Stimulated activated naive CD4-positive, alpha-beta T cell treated with Interleukin-2 at 50 U/mL for 16 hours (primary cell): ENCODE measurements around the gene NUDT22.

ENCODE experiments used
- DNase-seq: peaks from one replicate; lab custom pipeline; 2025; lab: John Stamatoyannopoulos, UW

NUDT22 gene

DNA sequence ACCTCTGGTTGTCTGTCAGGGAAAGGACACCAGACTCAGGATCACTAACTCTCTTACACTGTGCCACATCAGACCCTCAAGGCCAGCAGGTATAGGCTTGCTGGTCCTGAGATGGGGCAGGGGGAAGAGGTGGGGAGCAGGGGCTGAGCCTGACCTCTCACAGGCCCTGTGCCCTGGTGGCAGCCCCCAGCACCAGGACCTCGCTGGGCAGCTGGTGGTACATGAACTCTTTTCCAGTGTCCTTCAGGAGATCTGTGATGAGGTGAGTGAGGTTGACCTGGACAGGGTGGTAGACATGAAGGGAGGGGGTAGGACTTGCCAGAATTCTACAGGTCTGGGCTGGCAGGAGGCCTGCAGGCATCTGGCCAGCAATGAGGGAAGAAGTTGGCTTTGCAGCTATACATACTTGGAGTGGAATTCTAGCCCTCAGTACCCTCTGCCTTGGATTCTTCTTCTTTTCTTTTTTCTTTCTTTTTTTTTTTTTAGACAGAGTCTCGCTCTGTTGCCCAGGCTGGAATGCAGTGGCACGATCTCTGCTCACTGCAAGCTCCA is 1.4 kb downstream of the NUDT22 start:
- no peak for DNase-seq

DNA sequence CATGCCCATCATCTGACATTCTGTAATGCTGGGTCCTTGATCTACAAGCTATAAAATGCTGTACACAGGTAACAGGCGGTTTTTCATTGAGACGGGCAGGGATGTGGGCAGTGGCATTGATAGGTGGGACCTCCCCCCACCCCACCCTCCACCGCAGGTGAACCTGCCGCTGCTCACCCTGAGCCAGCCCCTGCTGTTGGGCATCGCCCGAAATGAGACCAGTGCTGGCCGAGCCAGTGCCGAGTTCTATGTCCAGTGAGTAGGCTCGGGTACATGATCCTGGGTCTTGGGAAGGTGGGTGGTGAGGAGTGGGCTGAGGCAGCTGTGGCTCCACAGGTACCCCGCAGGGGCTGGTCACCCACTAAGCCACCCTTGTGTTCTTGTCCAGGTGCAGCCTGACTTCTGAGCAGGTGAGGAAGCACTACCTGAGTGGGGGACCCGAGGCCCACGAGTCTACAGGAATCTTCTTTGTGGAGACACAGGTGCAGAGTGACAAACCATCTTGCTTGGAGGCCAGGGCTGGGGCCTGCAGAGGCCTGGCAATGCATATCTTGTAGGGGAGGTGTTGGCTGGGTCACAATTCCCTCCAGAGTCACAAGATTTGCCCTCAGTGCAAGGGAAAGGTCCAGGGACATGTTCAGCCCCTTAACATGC is 3.1 kb downstream of the NUDT22 start:
- DNase-seq: no peak

DNA sequence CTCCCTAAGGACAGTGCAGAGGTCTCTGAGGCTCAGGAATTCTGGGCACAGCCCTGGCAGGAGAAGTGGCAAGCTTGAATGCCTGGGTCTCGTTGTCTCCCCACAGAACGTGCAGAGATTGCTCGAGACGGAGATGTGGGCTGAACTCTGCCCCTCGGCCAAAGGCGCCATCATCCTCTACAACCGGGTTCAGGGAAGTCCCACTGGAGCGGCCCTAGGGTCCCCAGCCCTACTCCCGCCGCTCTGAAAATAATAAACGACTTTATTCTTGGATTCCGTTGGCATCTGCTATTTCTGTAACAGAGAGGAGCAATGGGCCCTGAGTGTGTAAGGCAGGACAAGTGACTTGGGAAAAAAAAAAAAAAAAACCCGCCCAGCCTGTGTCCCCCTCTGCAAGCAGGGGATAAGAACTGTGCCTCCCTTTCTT is 3.7 kb downstream of the NUDT22 start:
- no peak for DNase-seq

DNA sequence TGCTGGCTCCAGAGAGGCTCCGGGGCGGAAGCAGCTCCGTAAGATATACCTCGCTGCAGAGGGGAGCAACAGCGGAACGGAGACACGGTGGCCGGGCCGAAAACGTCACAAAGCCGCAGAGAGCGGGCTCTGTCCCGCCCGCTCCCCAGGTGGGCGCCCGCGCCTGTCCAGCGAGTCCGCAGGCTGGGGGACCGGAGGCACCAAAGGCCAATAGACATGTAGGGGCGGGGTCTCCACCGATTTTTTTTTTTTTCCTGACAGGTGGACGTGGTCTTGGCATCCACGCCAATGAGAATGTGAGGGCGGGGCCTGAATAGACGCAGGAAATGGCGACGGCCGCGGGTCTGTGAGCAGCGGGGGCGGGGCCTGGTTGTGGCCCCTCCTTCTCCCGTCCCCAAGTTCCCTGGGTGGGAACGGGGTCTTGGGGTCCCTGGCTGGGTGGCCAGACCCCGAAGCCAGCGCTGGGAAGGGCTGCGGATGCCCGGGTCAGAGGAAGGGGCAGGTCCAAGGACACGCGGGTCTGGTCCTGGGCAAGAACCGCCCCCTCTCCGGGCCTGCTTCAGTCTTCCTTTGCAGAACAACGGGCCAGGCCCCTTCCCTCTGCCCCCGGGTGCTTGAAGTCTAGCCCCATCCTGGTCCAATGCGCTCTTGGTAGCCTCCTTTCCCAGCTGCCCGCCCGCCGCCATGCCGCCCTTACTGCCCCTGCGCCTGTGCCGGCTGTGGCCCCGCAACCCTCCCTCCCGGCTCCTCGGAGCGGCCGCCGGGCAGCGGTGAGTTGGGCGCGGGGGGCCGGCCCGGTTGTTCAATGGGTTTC is 4.3 kb downstream of the NUDT22 start, which contains the start of gene DNAJC4:
DNAJC4 (plus strand) TSS at position 378 of the 814 bp plus-strand sequence; CDS start at position 685, 307 bp downstream.
- DNase-seq: peak; percentile 91

DNA sequence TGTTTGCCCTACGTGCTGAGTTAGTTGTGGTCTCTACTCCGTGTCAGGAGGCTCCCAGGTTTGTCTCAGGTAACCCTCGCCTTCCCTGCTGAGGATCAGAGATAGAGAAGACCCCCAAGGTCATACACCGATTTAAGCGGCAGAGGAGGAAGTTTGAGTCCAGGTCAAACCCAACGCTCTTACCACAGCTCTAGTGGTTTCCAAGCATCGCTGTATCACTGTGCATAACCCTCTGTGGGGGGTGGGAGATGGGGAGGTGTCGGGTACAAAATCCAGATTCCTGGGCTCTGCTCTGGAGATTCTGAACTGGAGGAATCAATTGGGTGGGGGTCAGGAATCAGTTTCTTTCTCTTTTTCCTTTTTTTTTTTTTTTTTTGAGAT is 4.9 kb downstream of the NUDT22 start:
- no peak for DNase-seq

DNA sequence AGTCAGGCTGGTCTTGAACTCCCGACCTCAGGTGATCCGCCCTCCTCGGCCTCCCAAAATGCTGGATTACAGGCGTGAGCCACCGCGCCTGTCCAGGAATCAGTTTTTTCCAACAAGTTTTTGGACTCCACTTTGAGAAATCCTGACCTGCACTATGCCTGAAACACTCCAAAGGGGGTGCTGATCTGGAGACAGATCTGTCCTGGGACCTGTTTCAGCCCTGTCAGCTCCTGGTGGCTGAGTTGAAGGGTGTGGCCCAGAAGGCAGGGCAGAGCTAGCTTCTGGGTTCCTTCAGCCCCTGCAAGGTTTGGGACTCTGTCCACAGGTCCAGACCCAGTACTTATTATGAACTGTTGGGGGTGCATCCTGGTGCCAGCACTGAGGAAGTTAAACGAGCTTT is 5.5 kb downstream of the NUDT22 start:
- no peak for DNase-seq

DNA sequence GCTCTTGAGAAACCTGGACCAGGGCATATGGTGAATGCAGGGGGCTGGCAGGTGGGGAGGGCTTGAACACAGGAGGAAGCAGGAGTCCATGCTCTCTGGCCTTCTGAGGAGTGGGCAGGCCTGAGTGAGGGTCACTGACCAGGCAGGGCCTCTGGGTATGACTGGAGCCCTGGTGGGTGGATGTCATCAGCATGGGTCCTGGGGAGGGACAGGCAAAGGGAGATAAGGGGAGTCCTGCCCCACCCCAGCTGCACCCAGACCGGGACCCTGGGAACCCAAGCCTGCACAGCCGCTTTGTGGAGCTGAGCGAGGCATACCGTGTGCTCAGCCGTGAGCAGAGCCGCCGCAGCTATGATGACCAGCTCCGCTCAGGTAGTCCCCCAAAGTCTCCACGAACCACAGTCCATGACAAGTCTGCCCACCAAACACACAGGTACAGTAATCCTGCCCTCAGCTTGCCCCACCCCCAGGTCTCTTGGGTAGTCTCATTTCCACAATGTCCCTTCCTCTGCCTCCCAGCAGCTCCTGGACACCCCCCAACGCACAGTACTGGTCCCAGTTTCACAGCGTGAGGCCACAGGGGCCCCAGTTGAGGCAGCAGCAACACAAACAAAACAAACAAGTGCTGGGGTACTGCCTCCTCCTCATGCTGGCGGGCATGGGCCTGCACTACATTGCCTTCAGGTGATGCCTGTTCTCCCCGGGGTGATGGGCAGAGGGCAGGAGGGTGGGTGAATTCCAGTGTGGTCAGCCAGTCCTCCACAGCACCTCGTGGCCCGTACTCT is 6.3 kb downstream of the NUDT22 start:
- no peak for DNase-seq

DNA sequence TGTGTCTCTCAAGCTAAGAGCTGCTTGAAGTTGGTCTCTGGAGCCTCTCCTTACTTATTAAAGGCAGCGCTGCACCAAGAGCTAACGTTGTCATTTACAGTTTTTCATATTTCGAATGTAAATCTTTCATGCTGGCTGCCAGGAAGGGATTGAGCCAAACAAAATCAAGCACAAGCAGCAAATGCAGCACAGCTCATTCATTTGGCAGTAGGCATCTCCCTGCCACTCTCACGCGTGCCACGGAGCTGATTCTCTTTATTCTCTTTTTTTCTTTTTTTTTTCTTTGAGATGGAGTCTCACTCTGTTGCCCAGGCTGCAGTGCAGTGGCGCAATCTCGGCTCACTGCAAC is 6.9 kb downstream of the NUDT22 start:
- no peak for DNase-seq

DNA sequence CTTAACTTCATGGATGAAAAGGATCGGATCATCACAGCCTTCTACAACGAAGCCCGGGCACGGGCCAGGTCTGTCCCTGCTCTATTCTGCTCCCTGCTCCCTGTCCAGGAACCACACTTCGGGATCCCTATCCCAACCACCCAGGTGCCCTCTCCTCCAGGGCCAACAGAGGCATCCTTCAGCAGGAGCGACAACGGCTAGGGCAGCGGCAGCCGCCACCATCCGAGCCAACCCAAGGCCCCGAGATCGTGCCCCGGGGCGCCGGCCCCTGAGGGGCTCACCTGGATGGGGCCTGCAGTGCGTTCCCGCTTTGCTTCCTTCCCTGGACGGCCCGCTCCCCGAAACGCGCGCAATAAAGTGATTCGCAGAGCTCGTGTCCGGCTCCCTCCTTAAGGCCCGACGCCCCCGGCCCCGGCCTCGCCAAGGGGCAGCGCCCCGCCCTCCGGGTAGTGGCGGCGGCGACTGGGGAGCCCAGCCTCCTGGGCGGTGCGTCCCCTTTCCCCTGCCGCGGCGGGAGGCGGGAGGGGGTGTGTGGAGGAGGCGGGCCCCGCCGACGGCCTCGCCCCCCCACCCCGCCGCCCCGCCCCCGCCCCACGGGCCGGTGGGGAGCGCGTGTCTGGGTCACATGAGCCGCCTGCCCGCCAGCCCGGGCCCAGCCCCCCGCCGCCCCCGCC is 8.0 kb downstream of the NUDT22 start, which contains the start of gene VEGFB:
VEGFB (plus strand) TSS at position 672 of the 674 bp plus-strand sequence. CDS start 250 bp downstream, outside the sequence.
- peak; percentile 63 for DNase-seq

DNA sequence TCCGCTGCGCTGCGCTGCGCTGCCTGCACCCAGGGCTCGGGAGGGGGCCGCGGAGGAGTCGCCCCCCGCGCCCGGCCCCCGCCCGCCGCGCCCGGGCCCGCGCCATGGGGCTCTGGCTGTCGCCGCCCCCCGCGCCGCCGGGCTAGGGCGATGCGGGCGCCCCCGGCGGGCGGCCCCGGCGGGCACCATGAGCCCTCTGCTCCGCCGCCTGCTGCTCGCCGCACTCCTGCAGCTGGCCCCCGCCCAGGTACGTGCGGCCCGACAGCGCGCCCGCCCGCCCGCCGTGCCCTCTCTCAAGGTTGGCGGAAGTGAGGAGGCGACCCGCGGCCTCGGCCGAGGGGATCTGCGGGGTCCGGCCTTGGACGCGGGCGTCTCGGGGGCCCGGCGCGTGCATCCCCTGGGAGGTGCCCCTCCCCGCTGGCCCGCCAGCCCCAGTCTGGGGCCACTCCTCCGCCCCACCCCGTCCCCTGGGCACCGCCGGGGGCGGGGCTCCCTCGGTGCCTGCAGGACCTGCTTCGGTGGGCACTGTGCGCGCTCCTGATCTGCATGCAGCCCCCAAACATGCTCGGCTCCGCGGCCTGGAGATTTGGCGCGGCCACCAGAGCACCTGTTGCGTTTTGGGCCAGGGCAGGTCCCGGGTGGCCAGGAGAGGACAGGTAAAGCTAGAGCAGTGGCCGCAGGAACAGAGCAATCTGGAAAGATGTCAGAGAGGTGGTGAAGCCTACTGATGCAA is 8.7 kb downstream of the NUDT22 start:
- DNase-seq: peak; percentile 59

DNA sequence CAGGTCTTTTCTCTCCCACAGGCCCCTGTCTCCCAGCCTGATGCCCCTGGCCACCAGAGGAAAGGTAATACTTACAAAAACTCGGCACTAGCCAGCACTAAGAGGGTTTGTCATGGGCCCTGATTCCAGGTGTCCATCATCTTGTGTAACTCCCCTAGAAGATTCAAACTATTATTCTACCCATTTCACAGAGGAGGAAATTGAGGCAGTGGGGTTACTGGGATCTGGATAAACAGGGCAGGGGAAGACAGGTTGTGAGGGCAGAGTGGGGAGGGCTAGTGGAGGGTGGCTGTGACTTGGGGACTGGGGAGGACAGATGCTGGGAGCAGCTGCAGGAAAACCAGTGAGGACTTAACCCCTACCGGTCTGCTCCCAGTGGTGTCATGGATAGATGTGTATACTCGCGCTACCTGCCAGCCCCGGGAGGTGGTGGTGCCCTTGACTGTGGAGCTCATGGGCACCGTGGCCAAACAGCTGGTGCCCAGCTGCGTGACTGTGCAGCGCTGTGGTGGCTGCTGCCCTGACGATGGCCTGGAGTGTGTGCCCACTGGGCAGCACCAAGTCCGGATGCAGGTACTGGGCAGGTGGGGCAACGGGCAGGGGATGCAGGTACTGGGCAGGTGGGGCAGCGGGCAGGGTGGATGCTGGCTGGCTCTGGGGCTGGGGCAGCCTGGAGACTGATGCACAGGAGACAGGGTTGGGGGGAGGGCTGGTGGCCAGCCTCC is 9.5 kb downstream of the NUDT22 start:
- DNase-seq: no peak

DNA sequence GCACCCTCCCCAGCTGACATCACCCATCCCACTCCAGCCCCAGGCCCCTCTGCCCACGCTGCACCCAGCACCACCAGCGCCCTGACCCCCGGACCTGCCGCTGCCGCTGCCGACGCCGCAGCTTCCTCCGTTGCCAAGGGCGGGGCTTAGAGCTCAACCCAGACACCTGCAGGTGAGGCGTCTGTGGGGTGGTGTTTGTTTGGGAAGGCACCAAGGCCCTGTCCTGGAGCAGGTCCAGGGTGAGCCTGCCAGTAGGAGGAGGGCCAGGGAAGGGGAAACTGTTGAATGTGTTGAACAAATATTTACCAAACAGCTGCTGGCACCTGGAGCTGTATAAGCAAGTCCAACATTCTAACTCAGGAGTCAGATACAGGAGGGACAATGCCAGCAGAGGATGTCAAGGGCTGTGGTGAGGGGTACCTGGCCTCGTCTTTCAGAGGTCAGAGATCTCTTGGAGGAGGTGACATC is 11.4 kb downstream of the NUDT22 start:
- DNase-seq: no peak

DNA sequence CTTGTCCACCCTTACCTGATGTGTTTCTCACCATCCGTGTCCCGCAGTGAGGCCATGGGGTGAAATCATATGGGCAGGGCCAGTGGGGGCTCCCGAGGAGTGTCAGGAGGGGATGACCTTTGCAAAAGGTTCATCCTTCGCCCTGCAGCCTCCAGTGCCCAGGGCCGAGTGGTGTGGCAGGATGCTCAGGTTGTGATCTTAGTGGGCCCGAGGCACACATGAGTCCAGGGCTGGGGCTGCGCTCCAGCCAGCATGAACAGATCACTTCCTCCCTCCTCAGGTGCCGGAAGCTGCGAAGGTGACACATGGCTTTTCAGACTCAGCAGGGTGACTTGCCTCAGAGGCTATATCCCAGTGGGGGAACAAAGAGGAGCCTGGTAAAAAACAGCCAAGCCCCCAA is 12.0 kb downstream of the NUDT22 start:
- DNase-seq: no peak

DNA sequence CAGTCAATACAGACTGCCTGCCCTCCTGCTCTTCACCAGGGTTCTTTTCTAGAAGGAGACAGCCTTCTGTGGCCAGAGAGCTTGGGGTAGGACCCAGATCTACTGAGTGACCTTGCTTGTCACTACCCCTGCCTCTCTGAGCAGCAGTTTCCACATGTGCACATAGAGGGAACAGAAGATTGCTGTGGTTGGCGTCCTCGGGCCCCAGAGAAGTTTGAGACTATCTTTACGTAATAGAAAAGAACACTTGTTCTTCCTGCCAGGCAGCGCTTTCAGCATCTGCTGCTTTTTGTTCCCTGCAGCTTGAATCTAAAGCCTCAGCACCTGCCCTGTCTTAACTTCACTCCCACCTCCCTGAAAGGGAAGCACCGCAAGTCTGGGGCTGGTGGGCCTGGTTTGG is 12.9 kb downstream of the NUDT22 start:
- DNase-seq: no peak

DNA sequence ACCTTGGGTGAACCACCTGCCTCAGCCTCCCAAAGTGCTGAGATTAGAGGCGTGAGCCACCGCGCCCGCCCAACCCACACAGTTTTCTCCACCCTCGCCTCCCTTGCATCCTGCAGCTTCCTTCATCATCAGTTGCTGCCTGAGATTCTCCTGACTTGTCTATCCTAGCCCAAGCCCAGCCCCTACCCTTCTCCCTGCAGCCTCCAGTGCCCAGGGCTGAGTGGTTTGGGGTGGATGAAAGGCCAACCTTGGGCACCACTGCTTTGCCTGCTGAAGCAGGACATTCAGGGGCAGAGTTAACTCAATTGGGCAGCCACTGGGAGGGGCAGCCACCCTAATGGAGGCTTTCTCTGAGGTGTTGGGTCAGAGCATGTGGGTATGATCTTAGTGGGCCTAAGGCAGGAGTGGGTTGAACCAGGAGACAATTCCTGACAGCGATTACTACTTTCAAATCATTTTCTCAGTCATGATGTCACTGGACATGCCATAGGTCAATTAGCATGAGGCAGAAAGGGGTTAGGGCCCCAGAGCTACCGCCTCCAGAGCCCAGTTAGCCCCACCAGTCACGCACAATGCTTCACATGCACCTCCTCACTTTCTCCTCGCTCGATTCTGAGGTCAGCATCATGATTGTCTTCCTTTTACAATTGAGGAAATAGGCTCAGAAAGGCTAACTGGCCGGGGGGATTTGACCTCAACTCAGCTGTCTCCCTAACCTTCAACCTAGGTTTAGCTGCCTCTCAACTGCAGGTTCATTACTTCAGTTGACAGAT is 13.8 kb downstream of the NUDT22 start:
- DNase-seq: no peak

DNA sequence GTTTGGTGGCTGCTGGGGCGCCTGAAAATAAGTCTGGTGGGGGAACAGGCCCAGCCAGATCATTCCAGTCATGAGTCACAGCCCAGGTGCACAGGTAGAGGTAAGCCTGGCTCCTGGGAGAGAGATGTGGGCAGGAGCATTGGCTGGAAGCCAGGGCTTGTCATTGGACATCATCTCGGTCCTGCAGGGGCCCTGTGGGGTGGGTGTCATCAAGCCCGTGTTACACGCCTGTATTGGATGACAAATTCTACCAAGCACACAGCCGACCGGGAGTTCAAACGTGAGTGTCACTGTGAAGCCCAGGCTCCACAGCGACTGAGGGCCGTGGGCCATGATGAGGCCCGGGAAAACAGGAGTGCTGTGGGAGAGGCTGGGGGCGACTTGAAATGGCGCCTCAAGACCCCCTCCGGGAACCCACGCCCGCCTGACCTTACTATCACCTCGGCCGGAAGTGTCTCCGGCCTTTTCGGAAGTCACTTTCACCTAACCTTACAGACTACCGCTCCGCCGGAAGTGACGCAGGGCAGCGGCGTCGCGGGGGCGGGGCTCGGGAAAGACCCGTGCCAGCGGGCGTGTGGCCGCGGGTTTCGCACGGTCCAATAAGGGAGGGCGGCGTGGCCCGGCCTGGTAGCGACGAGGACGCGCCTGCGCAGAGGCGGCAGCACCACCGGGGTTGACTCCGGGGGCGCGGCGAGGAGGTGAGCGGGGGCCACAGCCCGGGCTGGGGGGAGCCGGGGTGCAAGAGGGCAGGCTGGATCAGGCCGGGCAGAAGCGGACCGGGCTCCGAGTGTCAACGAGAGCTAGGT is 14.6 kb downstream of the NUDT22 start, which contains the start of gene FKBP2:
FKBP2 (plus strand) TSS at position 661 of the 806 bp plus-strand sequence. CDS start 1,293 bp downstream, outside the sequence.
- DNase-seq: peak; percentile 97

DNA sequence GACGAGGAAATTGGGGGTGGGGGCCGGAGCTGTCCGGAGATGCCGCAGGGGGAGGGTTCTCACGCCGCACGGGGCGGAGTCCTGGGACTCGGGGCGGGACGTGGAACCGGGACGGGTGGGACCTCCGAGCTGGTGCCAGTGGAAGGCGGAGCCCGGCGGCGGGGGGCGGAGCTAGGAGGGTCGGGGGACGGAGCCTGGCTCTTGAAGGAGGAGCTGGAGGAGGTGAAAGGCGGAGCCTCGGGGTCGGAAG is 15.1 kb downstream of the NUDT22 start:
- DNase-seq: peak; percentile 99

DNA sequence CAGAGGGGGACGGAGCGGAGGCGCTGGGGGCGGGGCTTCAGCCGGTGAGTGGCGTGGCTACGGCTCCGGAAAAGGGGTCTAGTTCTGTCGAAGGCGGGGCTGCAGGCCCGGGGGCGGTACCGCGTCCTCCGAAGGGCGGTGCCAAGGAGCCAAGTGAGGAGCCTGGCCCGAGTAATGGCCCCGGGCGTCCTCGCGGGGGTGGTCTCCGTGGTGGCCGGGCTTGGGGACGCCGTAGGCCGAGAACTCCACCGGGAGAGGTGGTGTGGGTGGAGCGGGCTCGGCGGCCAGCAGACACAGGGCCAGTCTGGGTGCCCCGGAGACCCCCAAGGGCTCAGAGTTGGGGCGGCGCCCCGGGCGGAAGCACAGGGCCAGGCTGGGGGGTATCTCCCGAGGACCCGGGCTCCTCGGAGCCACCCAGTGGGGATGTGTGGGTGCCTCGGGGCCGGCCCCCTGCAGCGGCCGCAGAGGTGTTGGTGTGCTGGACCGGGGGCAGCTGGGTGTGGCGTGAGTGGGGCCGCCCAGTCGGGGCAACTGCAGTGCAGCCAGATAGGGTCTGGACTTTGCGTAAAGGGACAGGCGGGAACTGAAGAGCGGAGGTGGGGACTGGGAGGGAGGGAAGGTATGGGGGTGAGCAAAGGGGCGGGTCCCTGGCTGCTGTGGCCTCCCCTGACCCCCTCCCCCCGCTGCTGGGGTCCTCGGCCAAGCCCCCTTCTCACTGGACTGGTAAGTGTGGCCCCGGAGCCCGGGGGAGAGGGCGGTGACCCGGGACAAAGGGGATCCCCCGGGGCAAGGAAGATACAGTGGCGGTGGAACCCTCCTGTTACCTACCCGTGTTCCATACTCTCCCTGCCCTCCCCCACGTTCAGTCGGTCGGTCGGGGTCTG is 15.7 kb downstream of the NUDT22 start:
- DNase-seq: peak; percentile 25
